ENCODE results near the gene RNF121. TPM values are rescaled to one million over a fixed set of nuclear protein-coding genes. Genes with fewer than 3 reads are reported as not detected.

RNF121 gene
- total RNA-seq, 2 experiments from 2014 or later: 24.6 to 28.1 TPM

DNA sequence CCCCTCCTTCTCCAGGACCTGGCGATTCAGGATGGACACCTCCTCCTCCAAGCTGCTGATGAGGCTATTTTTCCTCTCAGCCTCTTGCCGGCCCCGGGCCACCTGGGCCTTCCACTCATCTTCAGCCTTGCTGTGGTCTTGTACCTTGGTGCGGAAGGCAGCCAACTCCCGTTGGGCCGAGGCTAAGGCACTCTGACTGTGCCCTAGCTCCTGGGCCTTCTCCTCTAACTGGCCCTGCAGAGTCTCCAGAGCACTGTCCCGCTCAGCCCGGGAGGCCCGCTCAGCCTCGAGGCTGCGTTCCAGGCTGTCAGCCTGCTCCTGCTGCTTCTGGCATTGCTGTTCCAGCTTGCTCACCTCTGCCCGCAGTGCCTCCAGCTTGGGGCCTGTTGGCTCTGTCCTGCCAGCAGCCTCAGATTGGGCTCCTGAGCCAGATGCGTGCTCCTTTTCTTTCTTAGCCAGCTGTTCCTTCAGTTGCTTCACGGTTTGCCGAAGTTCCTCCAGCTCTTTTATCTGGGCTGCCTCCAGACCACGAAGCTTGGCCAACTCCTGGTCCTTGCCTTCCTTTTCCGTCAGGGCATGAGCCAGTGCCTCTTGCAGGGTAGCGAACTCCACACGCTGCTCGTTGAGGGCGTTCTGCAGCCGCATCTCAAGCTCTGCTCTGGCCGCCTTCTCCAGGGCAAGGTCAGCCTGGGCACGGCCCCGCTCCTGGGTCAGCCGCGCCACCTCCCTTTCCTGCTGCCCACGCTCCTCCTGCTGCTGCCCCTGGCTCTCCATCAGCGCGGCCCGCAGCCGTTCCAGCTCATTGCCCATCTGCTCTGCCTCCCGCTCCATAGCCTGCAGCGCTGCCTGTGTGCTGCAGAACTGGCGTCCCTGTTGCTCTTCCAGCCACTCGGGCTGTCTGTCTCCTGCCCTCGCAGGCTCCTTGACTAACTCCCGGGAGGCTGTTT lies 85.2 kb downstream of the RNF121 start:
- ChIA-PET POLR2A (no interaction called here), CTCF (ENCODE audit: unreplicated experiment) (interaction anchor here (0.6 kb wide), 1 partner anchor 12 kb away, joined by 3 read pairs; no protein-coding TSS in a partner anchor)
- Histone ChIP-seq H3K9me2 (ENCODE audit: insufficient read depth, low read length) (no peaks in the 10 kb centered on the region), H3K9me3 (ENCODE audit: low read length) (no peaks in the 10 kb centered on the region), H3K36me3 (ENCODE audit: insufficient read depth, low read length) (peaks cover 89% of the 10 kb centered on the region), H3K4me1 (ENCODE audit: insufficient read depth, low read length, poor library complexity, severe bottlenecking) (no peaks in the 10 kb centered on the region), H4K20me1 (ENCODE audit: insufficient read depth, low read length) (no peaks in the 10 kb centered on the region), H3K79me2 (ENCODE audit: insufficient read depth, low read depth, low read length) (no peaks in the 10 kb centered on the region), H2AFZ (ENCODE audit: low read length) (no peak overlapping the region), H3K4me3 (ENCODE audit: low read depth, low read length, poor library complexity, severe bottlenecking) (no peak overlapping the region), H3K27ac (ENCODE audit: low read depth, low read length, poor library complexity, severe bottlenecking) (no peak overlapping the region), H3K4me2 (ENCODE audit: low read length) (no peak overlapping the region)
- no peak for TF ChIP-seq CTCF (conservative IDR thresholded peaks at IDR 0.05; ENCODE audit: low read length)
- no peak for TF ChIP-seq EZH2phosphoT487 (IDR thresholded peaks at IDR 0.05; ENCODE audit: borderline replicate concordance, low read depth, low read length)
- no TSS peak for BruUV-seq (replicated peaks)
- DNase-seq (ENCODE audit: low spot score): no peak
- intact Hi-C loops (cut with micrococcal nuclease; ENCODE audit: unreplicated experiment): no loop called here

GRCh38 chr11:72014761-72015320 lies 86.0 kb downstream of the RNF121 start:
- Histone ChIP-seq H3K9me3 (ENCODE audit: low read length) (no peaks in the 10 kb centered on the region), H3K4me3 (ENCODE audit: low read depth, low read length, poor library complexity, severe bottlenecking) (no peak overlapping the region), H3K36me3 (ENCODE audit: insufficient read depth, low read length) (peaks cover 95% of the 10 kb centered on the region), H3K27ac (ENCODE audit: low read depth, low read length, poor library complexity, severe bottlenecking) (no peak overlapping the region), H4K20me1 (ENCODE audit: insufficient read depth, low read length) (no peaks in the 10 kb centered on the region), H3K79me2 (ENCODE audit: insufficient read depth, low read depth, low read length) (no peaks in the 10 kb centered on the region), H2AFZ (ENCODE audit: low read length) (no peak overlapping the region), H3K9me2 (ENCODE audit: insufficient read depth, low read length) (no peaks in the 10 kb centered on the region), H3K4me1 (ENCODE audit: insufficient read depth, low read length, poor library complexity, severe bottlenecking) (no peaks in the 10 kb centered on the region), H3K4me2 (ENCODE audit: low read length) (no peak overlapping the region)
- intact Hi-C loops (cut with micrococcal nuclease; ENCODE audit: unreplicated experiment): no loop called here
- TSS peak; percentile 71 for BruUV-seq (replicated peaks)
- TF ChIP-seq EZH2phosphoT487 (IDR thresholded peaks at IDR 0.05; ENCODE audit: borderline replicate concordance, low read depth, low read length): no peak
- no peak for TF ChIP-seq CTCF (conservative IDR thresholded peaks at IDR 0.05; ENCODE audit: low read length)
- POLR2A ChIA-PET: no interaction called here
- no peak for DNase-seq (ENCODE audit: low spot score)
- CTCF ChIA-PET (ENCODE audit: unreplicated experiment): interaction anchor here (1.0 kb wide), 1 partner anchor 9 kb away, joined by 3 read pairs; no protein-coding TSS in a partner anchor
